HG03108 (cell line): ENCODE data around the gene NCAN.

Experiments used
- ATAC-seq: cut with Tn5 transposase; IDR thresholded peaks from one replicate; pipeline ENCODE4 v1.9.1; 2021; ENCODE audit warnings: moderate library complexity; ENCODE audit not compliant: unreplicated experiment

The NCAN gene

GRCh38 chr19:19279062-19279612 lies 67.4 kb downstream of the NCAN start:
- ATAC-seq: no peak

GRCh38 chr19:19279853-19280252 lies 68.1 kb downstream of the NCAN start:
- ATAC-seq: no peak

GRCh38 chr19:19280561-19280960 lies 68.8 kb downstream of the NCAN start:
- no peak for ATAC-seq

GRCh38 chr19:19285686-19286085 lies 73.9 kb downstream of the NCAN start:
- ATAC-seq: no peak

GRCh38 chr19:19292607-19293006 lies 80.8 kb downstream of the NCAN start:
- no peak for ATAC-seq

GRCh38 chr19:19294914-19295313 lies 83.2 kb downstream of the NCAN start:
- no peak for ATAC-seq

- no peak for ATAC-seq
Measured at GRCh38 chr19:19296953-19297689, 85.4 kb downstream of the NCAN start.

- ATAC-seq: no peak
Measured at GRCh38 chr19:19297759-19298158, 86.0 kb downstream of the NCAN start.

- ATAC-seq: no peak
Measured at GRCh38 chr19:19300613-19301012, 88.9 kb downstream of the NCAN start.
